GM12801 (cell line): ENCODE data around the gene RFC1.

Experiments
- TF ChIP-seq, protein P1 (sequence below): IDR thresholded peaks from one replicate; pipeline ENCODE4 v1.5.1; 2011; ENCODE audit warnings: control low read depth; ENCODE audit not compliant: insufficient read length; ENCODE audit errors: extremely low read depth

The RFC1 gene

DNA sequence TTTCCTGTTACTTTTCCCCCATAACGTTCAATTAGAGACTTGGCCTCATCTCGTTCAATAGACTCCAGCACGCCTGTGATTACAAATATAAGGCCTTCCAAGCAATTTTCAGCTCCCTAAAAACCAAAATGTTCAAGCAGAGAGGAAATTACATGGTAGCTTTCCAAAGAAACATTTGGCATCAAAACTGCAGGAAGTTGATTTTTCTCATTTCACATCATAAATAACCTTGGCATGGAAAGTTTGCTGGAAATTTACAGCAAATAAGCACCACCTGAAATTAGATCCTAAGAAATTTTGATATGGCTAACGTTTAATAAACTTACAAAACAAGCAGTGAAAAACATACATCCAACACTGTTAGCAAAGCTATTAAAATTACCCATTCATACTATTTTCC is 53.3 kb downstream of the RFC1 start:
- TF ChIP-seq, protein P1, sequence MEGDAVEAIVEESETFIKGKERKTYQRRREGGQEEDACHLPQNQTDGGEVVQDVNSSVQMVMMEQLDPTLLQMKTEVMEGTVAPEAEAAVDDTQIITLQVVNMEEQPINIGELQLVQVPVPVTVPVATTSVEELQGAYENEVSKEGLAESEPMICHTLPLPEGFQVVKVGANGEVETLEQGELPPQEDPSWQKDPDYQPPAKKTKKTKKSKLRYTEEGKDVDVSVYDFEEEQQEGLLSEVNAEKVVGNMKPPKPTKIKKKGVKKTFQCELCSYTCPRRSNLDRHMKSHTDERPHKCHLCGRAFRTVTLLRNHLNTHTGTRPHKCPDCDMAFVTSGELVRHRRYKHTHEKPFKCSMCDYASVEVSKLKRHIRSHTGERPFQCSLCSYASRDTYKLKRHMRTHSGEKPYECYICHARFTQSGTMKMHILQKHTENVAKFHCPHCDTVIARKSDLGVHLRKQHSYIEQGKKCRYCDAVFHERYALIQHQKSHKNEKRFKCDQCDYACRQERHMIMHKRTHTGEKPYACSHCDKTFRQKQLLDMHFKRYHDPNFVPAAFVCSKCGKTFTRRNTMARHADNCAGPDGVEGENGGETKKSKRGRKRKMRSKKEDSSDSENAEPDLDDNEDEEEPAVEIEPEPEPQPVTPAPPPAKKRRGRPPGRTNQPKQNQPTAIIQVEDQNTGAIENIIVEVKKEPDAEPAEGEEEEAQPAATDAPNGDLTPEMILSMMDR, result no peak

DNA sequence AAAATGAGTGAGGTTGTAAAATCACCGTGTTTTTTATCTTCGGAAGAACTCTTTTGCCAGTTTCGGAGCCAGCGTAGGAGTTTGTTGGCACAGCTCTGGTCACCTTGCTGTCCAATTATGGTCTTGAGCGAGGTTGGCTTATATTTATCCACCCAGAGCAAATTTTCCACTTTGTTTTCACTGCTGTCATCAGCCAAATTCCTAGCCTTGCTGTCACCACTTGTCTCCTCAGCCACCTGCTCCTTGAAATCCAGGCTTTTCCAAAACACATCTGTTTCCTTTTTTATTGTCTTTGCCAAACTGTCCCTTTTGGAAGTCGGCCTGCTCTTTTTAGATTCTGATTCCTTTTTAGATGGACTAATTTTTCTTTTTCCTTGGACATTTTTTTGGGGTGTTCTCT is 57.6 kb downstream of the RFC1 start:
- TF ChIP-seq, protein P1, result no peak

DNA sequence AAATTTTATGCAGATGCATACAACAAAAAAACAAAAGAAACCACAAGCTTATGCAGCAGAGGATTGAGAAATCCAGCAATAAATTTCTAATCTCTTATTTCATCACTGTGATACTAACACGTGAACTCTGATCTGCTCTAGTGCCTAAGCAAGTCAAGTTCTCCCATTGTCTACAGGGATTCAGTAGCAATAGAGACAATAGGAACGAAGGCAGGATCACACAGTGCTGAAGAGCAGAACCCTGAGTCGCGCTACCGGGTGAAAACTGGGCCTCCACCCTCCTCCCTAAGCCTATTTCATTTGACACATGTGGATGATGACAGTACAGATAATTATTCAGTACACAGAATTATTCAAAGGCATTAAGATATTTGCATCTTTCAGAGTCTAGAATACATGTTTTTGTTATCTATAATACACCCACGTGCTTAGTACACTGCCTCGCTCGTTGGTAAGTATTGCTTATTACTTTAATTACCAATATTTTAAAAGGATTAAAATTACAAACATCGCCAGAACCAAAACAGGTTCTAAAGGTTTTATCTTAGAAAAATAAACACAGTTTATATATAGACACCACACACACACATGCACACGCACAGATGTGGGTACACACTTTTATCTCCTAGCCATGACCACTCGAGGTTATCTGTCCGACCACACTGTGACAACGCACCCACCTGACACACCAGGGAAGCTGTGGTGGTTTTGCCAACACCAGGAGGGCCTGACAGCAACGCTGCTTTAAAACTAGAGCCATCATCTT is 60.1 kb downstream of the RFC1 start:
- TF ChIP-seq, protein P1, result no peak

DNA sequence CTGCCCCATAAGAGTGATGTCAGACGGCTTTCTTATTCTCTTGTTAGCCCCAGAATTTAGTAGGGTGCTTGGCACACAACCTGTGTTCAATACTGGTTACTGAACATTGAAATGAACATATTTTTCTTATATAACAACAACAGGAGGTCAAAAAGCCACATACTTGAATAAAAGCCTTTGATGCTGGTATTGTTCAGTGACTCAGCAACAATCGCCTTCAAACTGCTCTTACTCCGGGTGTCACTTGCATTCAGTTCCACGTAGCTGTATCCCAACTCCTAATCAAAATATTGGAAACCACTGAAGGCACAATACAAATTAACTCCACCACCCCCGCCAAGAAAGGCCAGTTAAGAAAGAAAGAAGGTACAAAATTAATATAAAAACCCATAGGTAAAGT is 61.5 kb downstream of the RFC1 start:
- TF ChIP-seq, protein P1, result no peak

DNA sequence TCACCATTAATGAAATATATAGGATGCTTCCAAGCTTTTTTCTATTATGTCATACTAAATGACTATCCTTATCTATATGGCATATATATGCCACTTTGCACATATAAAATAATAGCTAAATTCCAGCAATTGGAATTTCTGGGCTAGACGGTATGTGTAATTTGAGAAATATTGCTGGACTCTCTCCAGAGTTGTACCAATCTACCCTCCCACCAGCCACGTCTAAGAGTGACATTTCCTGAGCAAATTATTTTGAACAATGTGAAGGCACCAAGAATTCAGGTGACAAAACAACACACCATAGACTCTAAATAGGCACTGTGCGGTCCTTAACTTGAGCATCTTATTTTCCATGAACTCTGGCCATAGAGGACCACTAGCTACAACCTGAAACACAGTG is 62.3 kb downstream of the RFC1 start:
- TF ChIP-seq, protein P1, result no peak

DNA sequence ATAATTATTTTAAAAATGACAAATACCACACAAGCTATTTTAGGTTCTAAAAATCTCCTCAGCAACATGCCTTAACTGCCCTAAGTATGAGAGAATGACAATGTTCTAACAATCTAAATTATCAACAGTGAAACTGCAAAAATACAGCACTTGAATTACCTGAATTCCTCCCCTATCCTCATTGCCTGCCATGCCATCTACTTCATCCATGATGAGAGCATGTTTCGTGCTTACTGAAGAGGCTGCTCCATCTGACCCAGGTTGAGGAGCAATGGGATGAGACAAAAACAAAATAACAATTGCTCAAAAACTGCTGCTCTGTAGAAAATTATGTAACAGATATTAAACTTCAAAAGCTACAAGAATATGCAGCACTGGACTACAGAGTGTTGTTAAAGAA is 63.3 kb downstream of the RFC1 start:
- TF ChIP-seq, protein P1, result no peak

DNA sequence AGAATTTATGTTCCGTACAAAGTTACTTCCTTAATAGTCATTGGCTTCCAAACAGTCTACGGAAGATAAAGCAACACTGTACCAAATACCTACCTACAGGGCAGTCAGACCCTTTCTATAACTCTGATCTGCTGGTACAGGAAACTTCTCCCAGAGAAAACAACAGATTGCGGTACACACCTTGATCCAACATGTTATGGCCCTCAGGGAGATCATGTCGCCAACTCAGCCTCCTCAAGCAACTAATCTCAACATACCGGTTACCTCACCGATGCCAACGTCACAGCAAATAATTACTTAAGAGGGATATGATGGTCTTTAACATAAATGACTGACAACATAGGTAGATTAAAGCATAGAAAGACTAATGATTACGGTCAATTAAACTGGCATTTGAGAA is 70.4 kb downstream of the RFC1 start:
- TF ChIP-seq, protein P1, result no peak

DNA sequence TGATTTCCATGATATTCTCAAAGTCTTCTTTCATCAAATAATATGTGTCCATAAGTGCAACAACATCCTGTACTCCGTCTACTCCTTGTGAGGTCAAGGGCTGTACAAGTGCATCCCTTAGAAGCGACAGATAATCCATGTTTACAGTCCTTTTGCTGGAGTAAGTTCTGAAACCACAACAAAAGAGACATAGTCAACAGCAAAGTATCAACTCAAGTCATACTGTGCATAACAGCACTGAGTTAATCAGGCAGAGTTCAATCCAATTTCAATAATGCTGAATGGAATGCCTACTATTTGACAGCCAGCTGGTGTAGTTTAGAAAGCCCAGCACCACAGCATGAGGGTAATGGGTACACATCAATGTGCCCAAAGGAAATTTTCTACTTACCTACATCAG is 74.5 kb downstream of the RFC1 start:
- TF ChIP-seq, protein P1, result no peak
